NB4 (cell line): ENCODE data around the gene LEUTX.
"Not testable (repeated sequence)": the region's sequence is repeated elsewhere in the genome, so short reads cannot be mapped to it uniquely, and the experiment has no call there.

Source experiments
- DNase-seq: peaks from one replicate; pipeline ENCODE4 v3.0.0; 2010; ENCODE audit warnings: low read depth
- H3K4me3 ChIP-seq: one replicate; pipeline ENCODE4 v1.5.1; 2011; ENCODE audit warnings: mild to moderate bottlenecking, low read depth, low read length, moderate library complexity
- MYC ChIP-seq: IDR thresholded peaks from 2 replicates; pipeline ENCODE4 v1.6.1; 2011; ENCODE audit warnings: low read depth, low read length
- POLR2A ChIP-seq: IDR thresholded peaks from 2 replicates; pipeline ENCODE4 v1.6.1; 2011; ENCODE audit warnings: mild to moderate bottlenecking; ENCODE audit not compliant: insufficient read length; ENCODE audit errors: extremely low read depth
- TF ChIP-seq, protein P1 (sequence below): IDR thresholded peaks from 2 replicates; pipeline ENCODE4 v1.6.1; 2011; ENCODE audit warnings: low read depth, low read length
- TF ChIP-seq, protein P2 (sequence below): IDR thresholded peaks from one replicate; pipeline ENCODE4 v1.5.1; 2012; ENCODE audit warnings: low read depth, low read length

LEUTX gene

DNA sequence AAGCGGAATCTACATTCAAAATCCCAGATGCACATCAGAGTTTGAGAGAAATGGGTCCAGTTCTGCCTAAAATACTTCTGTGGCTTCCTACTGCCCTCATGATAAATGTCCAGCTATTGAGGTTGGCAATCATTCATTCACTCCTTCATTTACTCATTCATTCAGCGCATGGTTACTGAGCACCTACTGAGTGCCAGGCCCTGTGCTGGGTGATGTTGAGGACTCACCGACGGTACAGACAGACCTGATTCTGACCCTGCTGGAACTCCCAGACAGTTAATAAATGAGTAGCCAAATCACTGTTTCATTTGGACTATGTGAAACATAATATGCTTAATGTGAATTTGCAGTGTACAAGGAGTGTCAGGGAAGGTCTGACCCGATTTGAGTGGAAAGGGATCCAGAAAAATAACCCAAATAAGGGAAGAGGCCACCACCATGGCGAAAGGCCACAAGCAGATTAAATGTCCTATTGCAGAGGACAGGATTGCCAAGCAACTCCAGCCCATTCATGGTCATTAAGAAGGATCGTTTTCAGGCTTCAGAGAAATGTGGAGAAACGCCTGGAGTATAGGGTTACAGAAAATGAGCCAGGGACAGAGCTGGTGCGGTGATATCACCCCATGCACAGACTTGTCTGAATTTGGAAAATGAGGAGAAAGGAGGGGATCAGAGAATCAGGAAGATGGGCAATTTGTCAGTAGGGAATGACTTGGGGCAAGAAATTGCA, 34.8 kb downstream of the LEUTX start:
- TF ChIP-seq POLR2A (no peak), MYC (no peak)
- TF ChIP-seq, protein P1, sequence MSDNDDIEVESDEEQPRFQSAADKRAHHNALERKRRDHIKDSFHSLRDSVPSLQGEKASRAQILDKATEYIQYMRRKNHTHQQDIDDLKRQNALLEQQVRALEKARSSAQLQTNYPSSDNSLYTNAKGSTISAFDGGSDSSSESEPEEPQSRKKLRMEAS, result no peak
- TF ChIP-seq, protein P2, sequence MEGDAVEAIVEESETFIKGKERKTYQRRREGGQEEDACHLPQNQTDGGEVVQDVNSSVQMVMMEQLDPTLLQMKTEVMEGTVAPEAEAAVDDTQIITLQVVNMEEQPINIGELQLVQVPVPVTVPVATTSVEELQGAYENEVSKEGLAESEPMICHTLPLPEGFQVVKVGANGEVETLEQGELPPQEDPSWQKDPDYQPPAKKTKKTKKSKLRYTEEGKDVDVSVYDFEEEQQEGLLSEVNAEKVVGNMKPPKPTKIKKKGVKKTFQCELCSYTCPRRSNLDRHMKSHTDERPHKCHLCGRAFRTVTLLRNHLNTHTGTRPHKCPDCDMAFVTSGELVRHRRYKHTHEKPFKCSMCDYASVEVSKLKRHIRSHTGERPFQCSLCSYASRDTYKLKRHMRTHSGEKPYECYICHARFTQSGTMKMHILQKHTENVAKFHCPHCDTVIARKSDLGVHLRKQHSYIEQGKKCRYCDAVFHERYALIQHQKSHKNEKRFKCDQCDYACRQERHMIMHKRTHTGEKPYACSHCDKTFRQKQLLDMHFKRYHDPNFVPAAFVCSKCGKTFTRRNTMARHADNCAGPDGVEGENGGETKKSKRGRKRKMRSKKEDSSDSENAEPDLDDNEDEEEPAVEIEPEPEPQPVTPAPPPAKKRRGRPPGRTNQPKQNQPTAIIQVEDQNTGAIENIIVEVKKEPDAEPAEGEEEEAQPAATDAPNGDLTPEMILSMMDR, result no peak
- DNase-seq, result no peak
- no peak overlapping the region for H3K4me3 ChIP-seq

DNA sequence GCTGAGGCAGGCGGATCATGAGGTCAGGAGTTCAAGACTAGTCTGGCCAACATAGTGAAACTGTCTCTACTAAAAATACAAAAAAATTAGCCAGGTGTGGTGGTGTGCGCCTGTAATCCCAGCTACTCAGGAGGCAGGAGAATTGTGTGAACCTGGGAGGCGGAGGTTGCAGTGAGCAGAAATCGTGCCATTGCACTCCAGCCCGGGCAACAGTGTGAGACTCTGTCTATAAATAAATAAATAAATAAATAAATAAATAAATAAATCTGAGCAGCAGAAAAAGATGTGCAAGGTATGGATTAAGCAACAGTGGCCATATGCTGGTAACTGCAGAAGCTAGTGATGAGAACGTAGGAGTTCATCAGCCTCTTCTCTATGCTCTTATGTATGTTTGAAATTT, 35.5 kb downstream of the LEUTX start:
- H3K4me3 ChIP-seq, DNase-seq: not testable (repeated sequence)

DNA sequence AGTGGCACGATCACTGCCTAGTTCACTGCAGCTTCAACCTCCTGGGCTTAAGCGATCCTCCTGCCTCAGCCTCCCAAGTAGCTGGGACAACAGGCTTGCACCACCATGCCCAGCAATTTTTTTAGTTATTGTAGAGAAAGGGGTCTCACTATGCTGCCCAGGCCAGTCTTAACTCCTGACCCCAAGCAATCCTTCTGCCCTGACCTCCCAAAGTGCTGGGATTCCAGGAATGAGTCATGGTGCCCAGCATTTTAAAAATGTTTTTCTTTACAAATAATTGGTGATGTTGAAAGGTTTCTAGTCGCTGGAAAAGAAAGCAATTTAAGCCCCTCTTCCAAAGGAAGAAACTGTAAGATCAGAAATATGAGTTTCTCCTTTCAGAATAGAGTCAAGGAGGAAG, 35.9 kb downstream of the LEUTX start:
- TF ChIP-seq POLR2A (no peak), MYC (no peak)
- no peak overlapping the region for H3K4me3 ChIP-seq

DNA sequence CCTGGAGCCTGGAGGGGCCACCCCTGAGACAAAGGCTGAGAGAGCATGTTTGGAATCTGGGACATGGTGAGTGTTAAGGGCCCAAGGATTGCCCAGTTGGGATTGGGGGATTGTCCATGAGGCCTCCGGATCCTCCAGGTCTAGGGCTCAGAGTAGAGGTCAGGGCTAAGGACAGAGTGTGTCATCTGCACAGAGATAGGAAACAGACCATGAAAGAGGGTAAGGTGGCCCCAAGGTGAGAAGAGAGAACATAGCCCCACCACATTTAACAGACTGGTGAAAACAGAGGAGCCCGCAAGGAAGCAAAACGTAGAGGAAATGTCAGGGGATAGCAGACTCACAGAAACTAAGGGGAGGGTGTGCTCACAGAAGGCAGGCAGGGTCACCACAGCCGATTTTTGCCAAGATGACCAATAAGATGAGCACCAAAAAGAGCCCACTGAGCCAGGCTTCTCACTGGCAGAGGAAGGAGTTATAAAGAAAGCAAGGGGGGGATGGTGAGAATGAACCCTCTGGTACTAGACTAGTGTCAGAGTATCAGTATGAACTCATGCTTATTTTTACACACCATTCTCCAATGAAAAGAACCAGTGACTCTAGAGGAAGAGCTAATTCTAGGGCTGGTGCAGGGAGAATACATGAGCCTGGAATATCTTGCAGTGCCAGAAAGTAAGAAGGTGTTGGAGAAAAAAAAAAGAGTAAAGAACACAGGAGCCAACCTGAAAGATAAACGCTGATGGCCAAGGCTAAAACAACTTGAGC, 37.8 kb downstream of the LEUTX start:
- DNase-seq, result no peak
- H3K4me3 ChIP-seq, result no peak overlapping the region

More for the DNA sequence above, 35.9 kb downstream of the LEUTX start:
- no peak for DNase-seq

DNA sequence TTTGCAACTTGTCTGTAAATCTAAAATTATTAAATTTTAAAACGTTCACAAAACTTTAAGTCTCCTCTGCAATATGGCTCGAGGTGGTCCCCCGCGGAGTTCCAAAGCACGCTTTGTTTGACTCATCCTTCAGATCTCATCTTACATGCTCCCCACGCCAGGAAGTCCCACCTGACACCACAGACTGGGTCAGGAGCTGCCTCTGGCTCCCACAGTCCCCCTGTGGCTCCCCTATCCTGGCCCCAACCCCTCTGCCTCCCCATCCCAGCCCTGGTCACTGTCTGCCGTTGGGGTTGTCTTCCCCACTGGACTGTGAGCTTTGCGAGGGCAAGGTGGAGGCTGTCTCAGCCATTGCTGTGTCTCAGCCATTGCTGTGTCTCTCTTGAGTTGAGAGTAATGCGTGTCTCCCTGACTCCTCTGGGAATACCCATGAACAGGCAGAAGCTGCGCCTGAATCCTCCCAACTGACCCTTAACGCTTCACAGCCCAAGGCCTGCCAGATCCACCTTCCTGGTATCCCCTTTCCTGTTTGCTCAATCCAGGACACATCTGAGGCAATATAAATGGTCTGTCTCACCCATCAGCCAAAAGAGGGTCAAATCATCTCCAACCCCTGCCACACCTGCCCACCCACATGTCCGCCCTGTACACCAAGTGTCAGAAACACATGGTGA, 39.4 kb downstream of the LEUTX start:
- TF ChIP-seq, protein P2, result no peak
- TF ChIP-seq, protein P1, result no peak
- TF ChIP-seq POLR2A (no peak), MYC (no peak)
- H3K4me3 ChIP-seq, result no peak overlapping the region
- DNase-seq, result no peak

More for the DNA sequence above, 37.8 kb downstream of the LEUTX start:
- TF ChIP-seq POLR2A, result no peak
- TF ChIP-seq, protein P1, result no peak
- TF ChIP-seq MYC, result no peak
- TF ChIP-seq, protein P2, result no peak

DNA sequence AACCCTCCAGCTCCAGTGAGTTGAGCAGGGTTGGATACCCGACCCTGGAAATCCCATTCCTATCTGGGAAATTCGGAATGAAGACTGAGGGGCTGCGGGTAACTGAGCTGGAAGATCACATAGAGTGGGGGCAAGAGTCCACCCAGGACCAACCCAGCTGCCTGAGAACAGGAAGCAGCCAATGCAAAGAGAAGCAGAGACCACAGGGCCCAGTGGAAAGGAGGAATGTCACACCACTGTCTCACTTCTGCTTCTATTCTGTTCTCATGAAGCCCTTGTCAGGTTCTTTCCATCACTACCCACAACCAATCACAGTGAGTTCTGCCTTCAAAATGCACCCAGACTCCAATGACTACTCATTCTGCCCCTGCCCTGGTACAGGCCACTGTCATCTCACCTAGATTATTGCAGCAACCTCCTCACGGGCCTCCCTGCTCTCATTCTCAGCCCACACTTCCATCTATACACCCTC, 40.0 kb downstream of the LEUTX start:
- DNase-seq, result no peak
- H3K4me3 ChIP-seq, result no peak overlapping the region
- TF ChIP-seq MYC (no peak), POLR2A (no peak)
- TF ChIP-seq, protein P1, result no peak
- TF ChIP-seq, protein P2, result no peak
